Suppressor macrophage (primary cell): ENCODE results near the gene PRPF8.
"Not testable (repeated sequence)": the region's sequence is repeated elsewhere in the genome, so short reads cannot be mapped to it uniquely, and the experiment has no call there.

ENCODE experiments used
- DNase-seq, 4 experiments: peaks; one replicate each; pipeline ENCODE4 v3.0.0-alpha.2; 2020 to 2022

PRPF8 gene

GRCh38 chr17:1716076-1716911 is 31.6 kb upstream of the PRPF8 start:
- DNase-seq = peak; percentile 100

GRCh38 chr17:1715803-1716075 is 31.1 kb upstream of the PRPF8 start:
- DNase-seq = no peak

GRCh38 chr17:1714980-1715802 is 30.5 kb upstream of the PRPF8 start:
- DNase-seq = peak; percentile 75 to 84 (median 78)

- DNase-seq = peak; percentile 84 to 86 (median 84)
Observed at GRCh38 chr17:1714427-1714979, 29.8 kb upstream of the PRPF8 start.

- peak in 1 of 4 experiments; percentile 33 for DNase-seq
Observed at GRCh38 chr17:1713878-1714426, 29.3 kb upstream of the PRPF8 start.

GRCh38 chr17:1713160-1713877 is 28.7 kb upstream of the PRPF8 start:
- no peak for DNase-seq

- no peak for DNase-seq
Observed at GRCh38 chr17:1712271-1712670, 27.6 kb upstream of the PRPF8 start.

GRCh38 chr17:1711804-1712203 is 27.1 kb upstream of the PRPF8 start:
- no peak for DNase-seq

GRCh38 chr17:1710807-1711553 is 26.3 kb upstream of the PRPF8 start:
- DNase-seq = peak in 3 of 4 experiments; percentile 16 to 28 (median 25)

GRCh38 chr17:1709971-1710806 is 25.5 kb upstream of the PRPF8 start, which contains the start of gene TLCD2:
TSS of gene TLCD2 (minus strand) at chr17:1710377. CDS start at chr17:1710242, 135 bp downstream.
- peak; percentile 42 to 77 (median 60) for DNase-seq

- DNase-seq = peak in 1 of 4 experiments; percentile 44
Observed at GRCh38 chr17:1709403-1709951, 24.8 kb upstream of the PRPF8 start.

GRCh38 chr17:1708791-1709346 is 24.2 kb upstream of the PRPF8 start:
- not testable (repeated sequence) for DNase-seq

- no peak for DNase-seq
Observed at GRCh38 chr17:1707107-1707506, 22.4 kb upstream of the PRPF8 start.

GRCh38 chr17:1705004-1705403 is 20.3 kb upstream of the PRPF8 start:
- no peak for DNase-seq

- no peak for DNase-seq
Observed at GRCh38 chr17:1703063-1703462, 18.4 kb upstream of the PRPF8 start.

- DNase-seq = not testable (repeated sequence)
Observed at GRCh38 chr17:1699891-1700290, 15.2 kb upstream of the PRPF8 start.

GRCh38 chr17:1697681-1698080 is 13.0 kb upstream of the PRPF8 start:
- no peak for DNase-seq

- DNase-seq = no peak
Observed at GRCh38 chr17:1695365-1695764, 10.7 kb upstream of the PRPF8 start.

- DNase-seq = no peak
Observed at GRCh38 chr17:1693339-1693738, 8.7 kb upstream of the PRPF8 start.
